GM23248 (cell line): ENCODE results near the gene ZNF574. TPM values are rescaled to one million over a fixed set of nuclear protein-coding genes. Genes with fewer than 3 reads are reported as not detected.

Source experiments
- DNase-seq: peaks from one replicate; pipeline ENCODE4 v3.0.0-alpha.2; 2015
- H2AFZ ChIP-seq: fragments of 200-600 bp; sonication (generic); 2 replicates; pipeline ENCODE4 v1.6.1; 2016; ENCODE audit warnings: antibody characterized with exemption
- H3F3A ChIP-seq: fragments of 200-600 bp; sonication (generic); 2 replicates; pipeline ENCODE4 v1.6.1; 2016; ENCODE audit warnings: mild to moderate bottlenecking, antibody characterized with exemption, mixed run types; ENCODE audit not compliant: insufficient read depth
- H3K27ac ChIP-seq: fragments of 200-600 bp; sonication (generic); 2 replicates; pipeline ENCODE4 v1.5.1; 2016; ENCODE audit warnings: mild to moderate bottlenecking
- H3K27me3 ChIP-seq: fragments of 200-600 bp; sonication (generic); replicated peaks from 2 replicates; pipeline ENCODE4 v1.6.1; 2016; ENCODE audit warnings: mild to moderate bottlenecking; ENCODE audit not compliant: insufficient read depth
- H3K36me3 ChIP-seq: fragments of 200-600 bp; sonication (generic); 2 replicates; pipeline ENCODE4 v1.6.1; 2016; ENCODE audit warnings: low read depth, mild to moderate bottlenecking
- H3K4me1 ChIP-seq: fragments of 200-600 bp; sonication (generic); 2 replicates; pipeline ENCODE4 v1.6.1; 2016; ENCODE audit warnings: mild to moderate bottlenecking; ENCODE audit not compliant: insufficient read depth
- H3K4me2 ChIP-seq: fragments of 200-600 bp; sonication (generic); one replicate; pipeline ENCODE4 v1.6.1; 2016; ENCODE audit warnings: mild to moderate bottlenecking; ENCODE audit not compliant: unreplicated experiment
- H3K4me3 ChIP-seq: fragments of 200-600 bp; sonication (generic); 2 replicates; pipeline ENCODE4 v1.5.1; 2016; ENCODE audit warnings: mild to moderate bottlenecking
- H3K79me2 ChIP-seq: fragments of 200-600 bp; sonication (generic); 2 replicates; pipeline ENCODE4 v1.6.1; 2016; ENCODE audit warnings: mild to moderate bottlenecking; ENCODE audit not compliant: insufficient read depth
- H3K9ac ChIP-seq: fragments of 200-600 bp; sonication (generic); 2 replicates; pipeline ENCODE4 v1.6.1; 2016; ENCODE audit warnings: mild to moderate bottlenecking
- H3K9me2 ChIP-seq: fragments of 200-600 bp; sonication (generic); 2 replicates; pipeline ENCODE4 v1.6.1; 2016; ENCODE audit warnings: mixed run types, mild to moderate bottlenecking, moderate library complexity; ENCODE audit not compliant: insufficient read depth
- H3K9me3 ChIP-seq: fragments of 200-600 bp; sonication (generic); one replicate; pipeline ENCODE4 v1.6.1; 2017; ENCODE audit warnings: low read depth
- H4K20me1 ChIP-seq: fragments of 200-600 bp; sonication (generic); 2 replicates; pipeline ENCODE4 v1.6.0; 2016; ENCODE audit not compliant: insufficient read depth
- EZH2 ChIP-seq: fragments of 200-600 bp; sonication (generic); IDR thresholded peaks from 2 replicates; pipeline ENCODE4 v1.6.1; 2018; ENCODE audit warnings: antibody characterized with exemption, mild to moderate bottlenecking; ENCODE audit not compliant: insufficient read depth, poor library complexity, severe bottlenecking
- EZH2phosphoT487 ChIP-seq: fragments of 200-600 bp; sonication (generic); IDR thresholded peaks from 2 replicates; pipeline ENCODE4 v1.6.1; 2018; ENCODE audit warnings: antibody characterized with exemption, moderate library complexity, mild to moderate bottlenecking, low read depth; ENCODE audit not compliant: insufficient read depth
- WGBS, 2 experiments: methylation state at CpG; one replicate each; pipeline ENCODE4 v1.1.6; 2015 to 2017; ENCODE audit warnings: low lambda C conversion rate in 2 of 2, low coverage in 1 of 2; ENCODE audit errors: missing lambda C conversion rate in 2 of 2; 5-methylcytosine and 5-hydroxymethylcytosine counted together
- in situ Hi-C: fragments of 300-500 bp; cut with MboI; formaldehyde crosslinking; loops from 2 replicates; pipeline ENCODE4 v1.15.0; 2020
- polyA plus RNA-seq: library from polyadenylated mRNA; unstranded; fragments of >200 nt; fragmentation: Nextera tagmentation; extraction: Ambion mirVana; gene quantifications from 2 replicates; pipeline ENCODE4 v1.2.1, GENCODE V29; 2016
- total RNA-seq: library from RNA; depleted of rRNA; stranded (reverse); fragments of >200 nt; shearing (Covaris generic); gene quantifications from 2 replicates; pipeline ENCODE4 v1.2.3, GENCODE V29; 2014

Gene ZNF574
- total and polyA plus RNA-seq, 2 experiments from 2014 or later, result 14.8 to 19.5 TPM

DNA sequence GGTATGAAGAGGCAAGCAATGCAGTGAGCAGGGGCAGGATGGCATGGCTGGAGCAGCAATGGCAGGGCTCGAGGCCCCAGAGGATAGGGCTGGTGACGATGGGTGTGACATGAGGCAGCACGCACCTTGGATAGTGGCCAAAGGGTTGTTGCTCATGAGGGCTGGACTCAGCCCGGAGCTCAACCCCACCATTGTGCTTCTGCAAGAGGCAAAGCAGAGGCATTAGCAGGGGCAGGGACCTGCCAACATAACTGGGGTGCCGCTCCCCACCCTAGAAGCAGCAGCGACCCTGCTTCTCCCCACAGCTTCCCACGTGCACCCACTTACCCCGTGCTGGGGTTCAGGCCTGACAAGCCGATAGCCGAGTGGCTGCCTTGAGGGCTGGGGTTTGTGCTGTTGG lies 15.8 kb downstream of the ZNF574 start:
- WGBS, 2 experiments, result 54 to 59% methylated on average over 10 of the region's 10 CpGs
- no peaks in the 10 kb centered on the region for H3K9me2 ChIP-seq
- H4K20me1 ChIP-seq, result no peaks in the 10 kb centered on the region
- no peak overlapping the region for H3K4me2 ChIP-seq
- H3K79me2 ChIP-seq, result no peaks in the 10 kb centered on the region
- H3K27me3 ChIP-seq, result no peaks in the 10 kb centered on the region
- no peak overlapping the region for H3K4me3 ChIP-seq
- no peak overlapping the region for H3K9ac ChIP-seq
- in situ Hi-C loops, result no loop called here
- peaks cover 17% of the 10 kb centered on the region for H3K4me1 ChIP-seq
- H3F3A ChIP-seq, result 0 out of 2 replicates have a peak, but pooled peaks cover 9% of the 10 kb centered on the region
- TF ChIP-seq EZH2phosphoT487 (no peak), EZH2 (no peak)
- no peaks in the 10 kb centered on the region for H3K9me3 ChIP-seq
- peak; percentile 79 for DNase-seq
- H2AFZ ChIP-seq, result no peak overlapping the region
- H3K27ac ChIP-seq, result no peak overlapping the region
- H3K36me3 ChIP-seq, result no peaks in the 10 kb centered on the region

DNA sequence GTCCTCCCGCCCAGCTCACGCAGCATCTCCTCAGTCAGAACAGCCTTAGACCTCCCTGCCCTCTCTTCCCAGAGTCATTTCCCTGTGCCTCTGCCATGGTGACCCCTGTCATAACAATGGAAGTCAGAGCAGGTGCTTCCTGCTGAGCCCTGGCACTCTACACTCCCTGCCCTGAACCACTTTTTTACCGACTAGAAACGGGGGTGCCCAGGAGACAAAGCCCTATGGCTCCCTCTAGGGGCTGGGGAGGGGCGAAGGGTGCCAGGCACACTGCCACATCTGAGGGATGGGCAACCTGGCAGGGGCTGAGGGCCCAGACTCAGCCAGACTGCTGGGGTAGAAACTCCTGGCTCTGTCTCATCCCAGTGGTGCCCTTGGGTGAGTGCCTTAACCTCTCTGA lies 16.4 kb downstream of the ZNF574 start:
- Histone ChIP-seq H3K9me3 (no peaks in the 10 kb centered on the region), H3K4me3 (no peak overlapping the region), H4K20me1 (no peaks in the 10 kb centered on the region), H3K27me3 (no peaks in the 10 kb centered on the region), H3K36me3 (no peaks in the 10 kb centered on the region), H3K79me2 (no peaks in the 10 kb centered on the region), H3K4me2 (no peak overlapping the region), H3K4me1 (peaks cover 17% of the 10 kb centered on the region), H3K9ac (no peak overlapping the region), H3K9me2 (no peaks in the 10 kb centered on the region), H2AFZ (no peak overlapping the region), H3F3A (0 out of 2 replicates have a peak, but pooled peaks cover 9% of the 10 kb centered on the region), H3K27ac (no peak overlapping the region)
- WGBS, 2 experiments, result 67 to 71% methylated on average over 5 of the region's 5 CpGs
- DNase-seq, result peak; percentile 37
- no peak for TF ChIP-seq EZH2phosphoT487
- TF ChIP-seq EZH2, result no peak
- in situ Hi-C loops, result no loop called here

DNA sequence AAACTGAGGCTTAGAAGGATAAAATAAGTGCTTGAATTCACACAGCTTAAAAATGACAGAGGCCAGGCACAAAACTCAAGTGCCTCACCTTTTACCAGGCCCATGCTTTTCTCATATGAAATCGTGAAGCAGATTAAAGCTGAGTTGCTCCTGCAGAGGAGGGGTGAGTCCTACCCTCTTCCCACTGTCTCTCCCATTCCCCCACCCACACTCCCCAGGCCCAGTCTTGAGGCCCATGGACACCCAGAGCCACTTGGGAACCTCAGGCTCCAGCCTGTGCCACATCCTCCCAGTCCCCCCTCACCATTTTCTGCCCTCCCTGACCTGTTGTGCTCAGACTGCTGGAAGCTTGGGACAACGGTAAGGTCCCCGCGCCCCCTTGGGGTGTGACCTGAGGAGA lies 17.5 kb downstream of the ZNF574 start:
- no peak for TF ChIP-seq EZH2phosphoT487
- TF ChIP-seq EZH2, result no peak
- H3K9me3 ChIP-seq, result no peaks in the 10 kb centered on the region
- H3F3A ChIP-seq, result no peaks in the 10 kb centered on the region
- H4K20me1 ChIP-seq, result no peaks in the 10 kb centered on the region
- H3K9me2 ChIP-seq, result no peaks in the 10 kb centered on the region
- WGBS, 2 experiments, result 42 to 52% methylated on average over 4 of the region's 4 CpGs
- H3K36me3 ChIP-seq, result no peaks in the 10 kb centered on the region
- no peaks in the 10 kb centered on the region for H3K27me3 ChIP-seq
- DNase-seq, result no peak
- H3K79me2 ChIP-seq, result no peaks in the 10 kb centered on the region
- H3K4me2 ChIP-seq, result no peak overlapping the region
- no peak overlapping the region for H3K4me3 ChIP-seq
- no peak overlapping the region for H3K27ac ChIP-seq
- no peak overlapping the region for H3K9ac ChIP-seq
- peaks cover 9% of the 10 kb centered on the region for H3K4me1 ChIP-seq
- H2AFZ ChIP-seq, result no peak overlapping the region
- in situ Hi-C loops, result no loop called here

DNA sequence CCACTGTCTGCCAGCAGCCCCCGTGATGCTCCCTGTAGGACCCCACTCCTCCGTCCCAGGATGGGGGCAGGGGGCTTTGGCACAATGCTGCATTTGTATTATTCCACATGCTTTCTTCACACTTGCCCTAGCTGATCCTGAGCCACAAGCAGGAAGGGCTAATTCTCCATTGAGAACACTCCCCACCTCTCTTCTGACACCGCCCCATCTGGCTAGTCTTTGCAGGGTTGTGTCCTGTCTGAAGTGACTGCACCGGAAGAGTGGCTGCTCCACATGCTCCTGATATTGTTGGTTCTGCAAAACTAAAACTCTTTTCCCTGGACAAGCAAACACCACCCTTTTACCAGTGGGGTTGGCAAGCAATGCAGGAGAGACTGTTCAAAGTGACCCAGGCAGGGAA lies 18.0 kb downstream of the ZNF574 start:
- H2AFZ ChIP-seq, result no peak overlapping the region
- H3K9me3 ChIP-seq, result no peaks in the 10 kb centered on the region
- in situ Hi-C loops, result no loop called here
- H3K79me2 ChIP-seq, result no peaks in the 10 kb centered on the region
- no peaks in the 10 kb centered on the region for H3K27me3 ChIP-seq
- 65 to 66% methylated on average over 4 of the region's 4 CpGs for WGBS, 2 experiments
- no peak for TF ChIP-seq EZH2phosphoT487
- TF ChIP-seq EZH2, result no peak
- no peak overlapping the region for H3K4me2 ChIP-seq
- H3K4me3 ChIP-seq, result no peak overlapping the region
- no peaks in the 10 kb centered on the region for H3F3A ChIP-seq
- no peaks in the 10 kb centered on the region for H3K36me3 ChIP-seq
- no peak overlapping the region for H3K27ac ChIP-seq
- H4K20me1 ChIP-seq, result no peaks in the 10 kb centered on the region
- H3K9me2 ChIP-seq, result no peaks in the 10 kb centered on the region
- peaks cover 5% of the 10 kb centered on the region for H3K4me1 ChIP-seq
- no peak for DNase-seq
- no peak overlapping the region for H3K9ac ChIP-seq

DNA sequence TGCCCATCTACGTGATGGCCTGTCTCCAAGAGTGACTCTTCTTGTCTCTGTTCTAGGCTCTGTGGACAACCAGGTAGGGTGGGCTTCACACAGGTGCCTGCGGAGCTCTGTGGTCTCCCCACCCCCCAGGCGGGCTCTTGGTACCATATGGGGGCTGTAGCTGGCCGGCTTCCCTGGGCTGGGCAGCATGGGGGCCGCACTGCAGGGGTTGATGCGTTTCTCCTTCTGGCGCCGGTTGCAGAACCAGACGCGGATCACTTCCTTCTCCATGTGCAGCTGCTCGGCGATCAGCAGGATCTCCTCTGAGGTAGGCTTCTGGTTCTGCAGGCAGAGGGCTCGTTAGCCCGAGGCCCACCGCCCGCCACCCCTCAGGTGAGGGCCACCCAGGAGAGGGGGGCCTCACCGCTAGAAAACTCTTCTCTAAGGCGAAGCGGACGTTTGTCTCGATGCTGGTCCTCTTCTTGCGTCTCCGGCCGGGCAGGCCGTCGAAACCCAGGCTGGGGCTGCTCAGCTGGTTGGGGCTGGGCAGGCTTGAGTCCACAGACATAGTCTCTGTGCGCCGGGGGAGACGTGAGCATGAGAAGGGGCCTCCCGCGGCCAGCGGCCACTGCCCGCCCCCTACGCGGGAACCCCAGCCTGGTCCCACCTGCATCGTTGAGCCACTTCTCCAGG lies 19.3 kb downstream of the ZNF574 start:
- H3F3A ChIP-seq, result no peaks in the 10 kb centered on the region
- H3K4me3 ChIP-seq, result no peak overlapping the region
- H4K20me1 ChIP-seq, result no peaks in the 10 kb centered on the region
- no peaks in the 10 kb centered on the region for H3K79me2 ChIP-seq
- H3K4me2 ChIP-seq, result no peak overlapping the region
- H3K36me3 ChIP-seq, result no peaks in the 10 kb centered on the region
- no peak overlapping the region for H3K9ac ChIP-seq
- no peak for TF ChIP-seq EZH2phosphoT487
- no peak for TF ChIP-seq EZH2
- no peak overlapping the region for H2AFZ ChIP-seq
- no peak overlapping the region for H3K27ac ChIP-seq
- DNase-seq, result no peak
- in situ Hi-C loops, result no loop called here
- no peaks in the 10 kb centered on the region for H3K9me2 ChIP-seq
- no peaks in the 10 kb centered on the region for H3K27me3 ChIP-seq
- no peaks in the 10 kb centered on the region for H3K4me1 ChIP-seq
- H3K9me3 ChIP-seq, result no peaks in the 10 kb centered on the region
- WGBS, 2 experiments, result 75 to 78% methylated on average over 27 to 36 of the region's 36 CpGs
